OCI-LY3 (cell line): ENCODE results near the gene ACOXL.

Experiments
- CTCF ChIP-seq: fragments of 200-600, 300-600 bp; sonication (generic); IDR thresholded peaks from 2 replicates; pipeline ENCODE4 v1.5.1; 2014; ENCODE audit warnings: antibody characterized with exemption, low read length, low read depth
- EZH2phosphoT487 ChIP-seq: fragments of 200-600 bp; shearing (Covaris generic); IDR thresholded peaks from 2 replicates; pipeline ENCODE4 v1.6.1; 2018; ENCODE audit warnings: antibody characterized with exemption, mixed run types, low read depth

- TF ChIP-seq CTCF (no peak), EZH2phosphoT487 (no peak)
Observed at GRCh38 chr2:110863726-110864125, 131.4 kb downstream of the ACOXL start.
